8988T (cell line): ENCODE data around the gene TIGD7.

Source experiments
- DNase-seq: peaks from one replicate; pipeline ENCODE4 v3.0.0; 2011

TIGD7 gene, protein sequence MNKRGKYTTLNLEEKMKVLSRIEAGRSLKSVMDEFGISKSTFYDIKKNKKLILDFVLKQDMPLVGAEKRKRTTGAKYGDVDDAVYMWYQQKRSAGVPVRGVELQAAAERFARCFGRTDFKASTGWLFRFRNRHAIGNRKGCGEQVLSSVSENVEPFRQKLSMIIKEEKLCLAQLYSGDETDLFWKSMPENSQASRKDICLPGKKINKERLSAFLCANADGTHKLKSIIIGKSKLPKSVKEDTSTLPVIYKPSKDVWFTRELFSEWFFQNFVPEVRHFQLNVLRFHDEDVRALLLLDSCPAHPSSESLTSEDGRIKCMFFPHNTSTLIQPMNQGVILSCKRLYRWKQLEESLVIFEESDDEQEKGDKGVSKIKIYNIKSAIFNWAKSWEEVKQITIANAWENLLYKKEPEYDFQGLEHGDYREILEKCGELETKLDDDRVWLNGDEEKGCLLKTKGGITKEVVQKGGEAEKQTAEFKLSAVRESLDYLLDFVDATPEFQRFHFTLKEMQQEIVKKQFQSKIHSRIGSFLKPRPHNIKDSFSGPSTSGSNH

DNA sequence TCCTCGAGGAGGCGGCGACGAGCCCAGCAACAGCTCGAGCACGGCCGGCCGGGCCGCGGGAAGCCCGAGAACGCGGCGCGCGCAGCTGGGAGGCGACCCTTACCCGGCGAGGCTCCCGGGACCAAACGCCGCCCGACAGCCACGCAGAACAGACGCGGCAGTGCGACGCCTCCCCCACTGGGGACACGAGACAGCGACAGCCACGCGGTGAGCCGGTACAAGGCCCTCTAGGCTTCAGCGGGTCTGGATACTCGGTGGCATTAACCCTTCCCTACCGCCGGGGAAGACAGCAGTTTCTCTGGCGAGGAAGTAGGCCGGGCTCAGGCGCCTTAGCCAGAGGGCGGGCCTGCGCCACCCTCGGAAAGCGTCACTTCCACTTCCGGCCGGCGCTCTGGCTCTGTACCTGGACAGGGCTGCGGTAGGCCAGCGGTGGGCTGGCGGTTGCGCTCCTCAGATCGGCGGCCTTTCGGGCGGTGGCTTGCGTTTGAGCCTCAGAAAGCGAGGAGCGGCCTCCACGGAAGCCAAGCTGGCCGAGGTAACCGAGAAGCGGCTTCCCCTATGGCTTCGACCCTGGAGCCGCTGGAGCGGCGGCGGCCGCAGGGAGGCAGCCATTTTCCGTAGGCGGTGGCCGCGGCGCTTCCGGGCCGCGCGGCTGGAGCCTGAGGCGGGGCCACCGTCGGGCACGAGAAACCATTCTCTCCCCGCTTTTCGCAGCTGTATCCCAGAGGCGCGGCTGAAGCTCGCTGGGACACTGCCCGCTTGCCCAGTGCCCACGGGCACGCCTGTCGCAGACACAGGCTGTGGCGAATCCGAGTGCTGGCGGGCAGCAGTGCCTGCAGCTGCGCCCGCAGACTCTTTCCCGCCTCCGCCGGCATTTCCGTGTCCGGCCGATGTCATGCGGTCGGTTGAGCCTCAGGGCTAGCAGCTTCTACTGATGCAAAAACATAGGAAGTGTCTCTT lies at the start of gene TIGD7, which contains the start of gene ZNF75A:
TIGD7 (minus strand) TSS at position 322 of the 960 bp plus-strand sequence. CDS start 4,816 bp downstream, outside the sequence.
ZNF75A (plus strand) TSS at position 389 of the 960 bp plus-strand sequence. CDS start 2,932 bp downstream, outside the sequence.
- DNase-seq = peak; percentile 61

- DNase-seq = no peak
Observed at GRCh38 chr16:3349175-3349574, 43.9 kb upstream of the TIGD7 start.

DNA sequence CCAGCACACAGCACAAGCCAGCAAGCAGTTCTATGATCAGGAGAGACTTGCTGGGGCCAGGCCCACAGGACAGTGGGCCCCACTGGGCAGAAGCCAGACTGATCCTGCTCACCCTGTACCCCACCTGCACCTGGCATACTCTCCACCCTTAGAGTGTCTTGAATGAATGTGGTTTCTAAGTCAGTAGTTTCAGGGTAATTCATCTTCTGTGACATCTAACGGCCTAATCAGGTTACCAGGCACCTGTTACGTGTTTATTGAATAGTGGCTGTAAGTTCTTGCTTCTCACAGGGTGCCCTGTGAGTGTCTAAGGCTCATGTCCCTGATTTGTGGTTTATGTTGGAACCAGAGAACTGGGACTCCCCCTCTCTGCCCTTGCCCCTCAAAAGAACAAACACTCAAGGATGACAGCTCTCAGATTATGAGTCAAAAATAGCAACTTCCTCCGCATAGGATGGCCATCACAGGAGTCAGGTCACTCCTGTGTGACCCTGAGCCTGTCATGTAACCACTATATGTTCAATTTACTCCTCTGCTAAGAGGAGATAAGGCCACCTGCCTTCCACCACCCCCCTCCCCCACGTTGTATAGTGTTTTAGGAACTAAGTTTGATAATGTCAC lies 43.4 kb upstream of the TIGD7 start:
- DNase-seq = no peak

GRCh38 chr16:3347586-3347985 lies 42.4 kb upstream of the TIGD7 start:
- no peak for DNase-seq

DNA sequence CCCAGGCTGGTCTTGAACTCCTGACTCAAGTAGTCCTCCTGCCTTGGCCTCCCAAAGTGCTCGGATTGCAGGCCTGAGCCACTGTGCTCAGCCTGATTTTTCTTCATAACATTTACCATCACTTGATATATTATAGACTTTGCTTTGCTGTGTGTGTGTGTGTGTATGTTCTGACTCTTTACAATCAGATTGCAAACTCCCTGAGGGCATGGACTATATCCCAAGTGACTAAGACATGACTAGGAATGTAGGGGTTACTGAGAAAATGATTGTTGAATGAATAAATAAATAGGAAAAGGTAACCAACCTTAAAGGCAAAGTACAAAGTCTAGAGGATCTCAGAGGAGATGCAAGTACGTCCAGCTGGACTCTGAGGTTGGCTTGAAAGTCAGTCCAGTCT lies 40.8 kb upstream of the TIGD7 start:
- DNase-seq = no peak

DNA sequence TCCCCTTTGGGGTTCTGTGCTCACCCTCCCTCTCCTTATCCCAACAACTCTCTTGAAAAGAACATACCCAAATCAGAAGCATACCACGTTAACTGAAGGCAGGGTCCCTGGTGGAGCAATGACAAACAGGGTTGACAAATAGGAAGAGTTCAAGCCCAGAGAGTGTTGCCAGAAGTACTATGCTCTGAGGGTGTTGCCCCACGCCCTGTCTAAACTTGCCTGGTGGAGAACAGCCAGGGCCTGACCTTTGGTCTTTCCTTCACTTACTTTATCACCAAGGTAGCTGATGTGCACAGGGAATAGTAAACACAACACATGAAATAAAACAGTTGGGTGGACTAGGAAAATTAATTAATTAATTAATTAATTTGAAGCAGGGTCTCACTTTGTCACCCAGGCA lies 23.4 kb upstream of the TIGD7 start:
- no peak for DNase-seq

DNA sequence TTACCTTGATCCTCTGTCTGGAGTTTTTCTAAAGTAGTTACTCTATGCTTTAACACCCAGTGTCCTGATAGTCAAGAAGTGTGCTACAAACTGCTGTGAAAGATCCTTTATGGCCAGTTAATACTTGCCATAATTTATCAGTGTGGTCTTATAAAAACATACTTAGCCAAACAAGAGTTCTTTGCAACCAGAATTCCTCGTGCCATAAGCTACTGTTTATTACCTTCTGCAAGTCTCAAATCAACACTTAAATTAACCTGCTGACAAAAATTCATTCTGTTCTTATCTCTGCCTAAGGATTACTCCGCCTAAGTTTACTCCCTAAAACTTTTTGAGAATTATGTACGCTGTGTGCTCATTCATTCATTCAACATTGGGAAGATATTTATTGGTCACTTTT lies 22.9 kb upstream of the TIGD7 start:
- no peak for DNase-seq

DNA sequence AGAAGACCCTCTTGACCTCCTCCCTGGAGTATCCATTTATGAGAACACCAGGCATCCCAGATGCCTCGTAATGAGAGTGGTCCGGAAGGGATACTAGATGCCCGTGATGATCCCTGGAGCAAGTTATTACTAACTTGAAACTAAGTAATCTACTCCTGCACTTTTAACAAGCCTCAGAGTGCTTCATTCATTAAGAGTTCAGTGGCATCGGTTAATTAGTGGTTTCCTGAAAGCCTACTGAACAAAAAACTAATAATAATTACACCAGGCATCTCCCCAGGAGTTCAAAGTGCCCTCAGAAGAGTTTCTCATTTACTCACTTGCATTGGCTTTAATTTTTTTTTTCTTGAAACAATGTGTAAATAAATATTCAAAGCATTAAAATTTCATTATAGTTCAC lies 22.3 kb upstream of the TIGD7 start:
- DNase-seq = no peak

- DNase-seq = no peak
Observed at GRCh38 chr16:3321816-3322215, 16.6 kb upstream of the TIGD7 start.

GRCh38 chr16:3317315-3317999 lies 12.2 kb upstream of the TIGD7 start:
- no peak for DNase-seq

GRCh38 chr16:3311496-3311895 lies 6.3 kb upstream of the TIGD7 start:
- no peak for DNase-seq

GRCh38 chr16:3306078-3306477 lies 848 bp upstream of the TIGD7 start:
- no peak for DNase-seq

DNA sequence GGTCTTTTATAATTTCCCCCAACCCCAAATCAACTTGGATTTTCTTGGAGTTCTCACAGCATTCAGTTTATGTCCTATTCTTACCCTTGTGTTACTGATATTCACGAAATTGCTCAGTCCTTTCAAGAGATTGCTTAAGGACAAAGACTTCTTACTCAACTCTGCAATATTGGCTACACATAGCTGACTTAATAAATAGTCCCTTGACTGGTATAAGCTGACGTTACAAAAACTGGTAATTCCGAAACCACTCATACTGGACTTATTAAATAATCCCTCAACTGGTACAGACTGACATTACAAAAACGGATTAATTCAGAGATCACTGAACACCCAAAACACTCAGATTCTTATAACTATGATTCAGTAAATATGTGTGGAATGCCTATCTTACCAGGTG lies 860 bp downstream of the TIGD7 start:
- DNase-seq = no peak

DNA sequence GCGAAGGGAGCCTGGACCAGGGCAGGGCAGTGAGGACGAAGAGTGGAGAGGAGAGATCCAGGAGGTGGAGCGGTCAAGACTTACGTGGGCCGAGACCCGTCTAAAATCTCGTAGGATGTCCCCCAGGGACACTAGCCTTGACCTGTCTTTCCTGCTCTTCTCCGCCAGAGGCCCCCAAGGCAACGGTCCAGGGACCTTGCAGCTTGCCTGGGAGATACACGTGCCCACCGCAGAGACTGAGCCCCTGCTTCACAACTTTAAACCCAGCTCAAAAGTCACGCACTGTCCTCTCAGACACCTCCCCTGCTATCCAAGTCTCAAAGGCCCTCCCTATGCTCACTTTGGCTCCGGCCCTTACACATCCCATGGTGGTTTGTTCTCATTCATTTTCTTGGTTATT lies 9.4 kb downstream of the TIGD7 start:
- no peak for DNase-seq

DNA sequence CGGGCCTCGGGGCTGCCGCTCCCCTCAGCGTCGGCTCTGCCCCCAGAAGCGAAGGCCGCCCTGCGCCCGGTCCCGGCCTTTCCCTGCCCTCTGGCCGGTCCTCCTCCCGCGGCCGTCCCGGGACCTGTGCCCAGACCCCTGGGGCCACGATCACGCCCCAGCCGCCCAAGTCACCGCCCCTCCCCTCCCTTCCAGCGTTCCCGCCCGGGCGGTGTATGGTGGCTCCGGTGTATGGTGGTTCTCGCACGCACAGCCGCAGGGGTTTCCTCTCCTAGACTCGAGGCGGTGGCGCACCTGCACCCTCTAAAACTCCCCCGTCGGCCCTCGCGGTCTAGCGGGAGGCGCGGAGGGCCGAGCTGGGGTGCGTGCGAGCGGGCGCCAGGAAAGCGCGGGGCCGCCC lies 10.0 kb downstream of the TIGD7 start:
- DNase-seq = no peak

GRCh38 chr16:3292604-3293003 lies 12.6 kb downstream of the TIGD7 start:
- DNase-seq = no peak

GRCh38 chr16:3289998-3290673 lies 15.1 kb downstream of the TIGD7 start:
- no peak for DNase-seq

GRCh38 chr16:3285131-3285530 lies 20.1 kb downstream of the TIGD7 start:
- no peak for DNase-seq

DNA sequence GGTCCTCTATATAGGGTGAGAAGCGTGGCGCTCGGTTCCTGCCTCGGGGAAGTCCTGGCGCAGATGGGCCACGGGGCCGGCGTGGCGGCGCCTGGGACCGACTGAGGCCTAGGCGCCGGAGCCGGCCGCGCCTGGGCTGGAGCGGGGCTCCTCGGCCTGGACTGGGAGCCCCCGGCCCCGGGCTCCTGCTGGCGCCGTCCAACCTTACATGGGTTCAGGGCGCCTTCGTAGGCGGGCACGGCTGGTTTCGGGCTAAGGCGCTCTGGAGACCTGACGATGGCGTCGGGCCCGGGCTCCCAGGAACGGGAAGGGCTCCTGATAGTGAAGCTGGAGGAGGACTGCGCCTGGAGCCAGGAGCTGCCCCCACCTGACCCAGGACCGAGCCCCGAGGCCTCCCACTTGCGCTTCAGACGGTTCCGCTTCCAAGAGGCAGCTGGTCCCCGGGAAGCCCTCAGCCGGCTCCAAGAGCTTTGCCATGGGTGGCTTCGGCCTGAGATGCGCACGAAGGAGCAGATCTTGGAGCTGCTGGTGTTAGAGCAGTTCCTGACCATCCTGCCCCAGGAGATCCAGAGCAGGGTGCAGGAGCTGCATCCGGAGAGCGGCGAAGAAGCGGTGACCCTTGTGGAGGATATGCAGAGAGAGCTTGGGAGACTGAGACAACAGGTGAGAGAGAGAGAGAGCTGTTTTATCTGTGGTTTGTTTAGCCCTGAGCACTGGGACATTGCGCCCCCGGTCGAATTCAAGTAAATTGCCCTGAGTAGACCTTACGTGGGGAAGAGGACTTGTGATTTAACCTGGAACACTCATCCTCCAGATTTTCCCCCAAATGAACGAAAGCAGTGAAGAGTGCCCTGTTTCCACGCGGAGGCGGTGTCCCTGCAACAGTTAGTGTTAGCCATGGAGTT lies 21.4 kb downstream of the TIGD7 start:
- DNase-seq = no peak

GRCh38 chr16:3282730-3283542 lies 22.3 kb downstream of the TIGD7 start, which contains the start of gene ZNF263:
ZNF263 (plus strand) TSS chr16:3283491; CDS start chr16:3283819, 328 bp downstream.
- DNase-seq = peak; percentile 85
